MCF 10A (cell line): ENCODE data around the gene CMTM8. TPM values are rescaled to one million over a fixed set of nuclear protein-coding genes. Genes with fewer than 3 reads are reported as not detected.

ENCODE experiments used
- BruUV-seq: library from RNA; stranded (reverse); fragments of 400-500 nt; replicated peaks from 2 replicates; lab custom pipeline; 2021; lab: Mats Ljungman, UMichigan
- CTCF ChIA-PET: fragments of 300-600 bp; sonication (Branson Sonifier 250); formaldehyde crosslinking; extraction: SDS; loops from one replicate; lab custom pipeline; 2021; ENCODE audit warnings: antibody characterized with exemption, inconsistent platforms; lab: Yijun Ruan, JAX
- POLR2A ChIA-PET: fragments of 300-600, 350-650 bp; sonication (Branson Sonifier 250); formaldehyde crosslinking; extraction: SDS; loops from one replicate; lab custom pipeline; 2020; ENCODE audit warnings: antibody characterized with exemption, inconsistent platforms; lab: Yijun Ruan, JAX
- DNase-seq: peaks from one replicate; pipeline ENCODE4 v3.0.0-alpha.2; 2018; ENCODE audit not compliant: unreplicated experiment
- H3K27ac Mint-ChIP-seq: one replicate; pipeline ENCODE4 v1.8.0; 2022; ENCODE audit warnings: mild to moderate bottlenecking, low read depth, mixed read lengths; ENCODE audit not compliant: unreplicated experiment
- H3K27me3 Mint-ChIP-seq: one replicate; pipeline ENCODE4 v1.8.0; 2022; ENCODE audit warnings: mixed read lengths; ENCODE audit not compliant: insufficient read depth, unreplicated experiment
- H3K36me3 Mint-ChIP-seq: one replicate; pipeline ENCODE4 v1.8.0; 2022; ENCODE audit warnings: mild to moderate bottlenecking, moderate library complexity, mixed read lengths; ENCODE audit not compliant: insufficient read depth, unreplicated experiment
- H3K4me1 Mint-ChIP-seq: one replicate; pipeline ENCODE4 v1.8.0; 2022; ENCODE audit warnings: mixed read lengths; ENCODE audit not compliant: insufficient read depth, unreplicated experiment
- H3K4me3 Mint-ChIP-seq: one replicate; pipeline ENCODE4 v1.8.0; 2022; ENCODE audit warnings: mild to moderate bottlenecking, moderate library complexity, mixed read lengths; ENCODE audit not compliant: unreplicated experiment
- H3K9me3 Mint-ChIP-seq: one replicate; pipeline ENCODE4 v1.8.0; 2022; ENCODE audit warnings: mixed read lengths; ENCODE audit not compliant: unreplicated experiment
- intact Hi-C: fragments of 100-400 bp; cut with micrococcal nuclease; formaldehyde crosslinking; loops from 2 replicates; pipeline ENCODE4 v1.14.1; 2022
- total RNA-seq: library from RNA; stranded (reverse); gene quantifications from 2 replicates; pipeline ENCODE4 v1.2.3, GENCODE V29; 2022
- TF ChIP-seq, protein P1 (sequence below): fragments of 200-600 bp; IDR thresholded peaks from one replicate; pipeline ENCODE4 v1.8.0; 2022; ENCODE audit warnings: antibody characterized with exemption, mild to moderate bottlenecking; ENCODE audit not compliant: unreplicated experiment

Gene CMTM8
- total RNA-seq, 1 experiment from 2014 or later, result 3.8 TPM

DNA sequence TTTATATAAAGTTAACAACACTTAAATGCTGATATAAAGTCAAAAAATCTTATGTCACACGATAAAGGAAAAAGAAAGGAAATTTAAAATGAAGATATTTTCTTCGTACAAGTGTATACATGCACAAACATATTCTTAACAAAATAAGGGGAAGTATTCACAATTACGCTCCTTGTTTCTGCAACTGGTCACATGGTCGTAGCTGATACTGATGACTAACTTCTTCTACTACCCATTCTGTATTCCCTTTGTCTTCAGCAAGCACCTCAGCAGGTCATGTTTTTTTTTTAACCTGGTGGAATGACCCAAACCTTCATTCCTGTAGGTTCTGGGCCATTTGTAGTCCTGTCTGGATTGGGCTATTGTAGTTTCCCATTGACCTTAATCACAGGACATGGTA is 30.0 kb upstream of the CMTM8 start:
- Mint-ChIP-seq H3K36me3 (no peaks in the 10 kb centered on the region), H3K4me3 (no peak overlapping the region), H3K4me1 (peaks cover 4% of the 10 kb centered on the region), H3K27ac (no peak overlapping the region), H3K9me3 (no peaks in the 10 kb centered on the region), H3K27me3 (peaks cover 12% of the 10 kb centered on the region)
- POLR2A ChIA-PET, result no interaction called here
- no peak for DNase-seq
- TF ChIP-seq, protein P1, sequence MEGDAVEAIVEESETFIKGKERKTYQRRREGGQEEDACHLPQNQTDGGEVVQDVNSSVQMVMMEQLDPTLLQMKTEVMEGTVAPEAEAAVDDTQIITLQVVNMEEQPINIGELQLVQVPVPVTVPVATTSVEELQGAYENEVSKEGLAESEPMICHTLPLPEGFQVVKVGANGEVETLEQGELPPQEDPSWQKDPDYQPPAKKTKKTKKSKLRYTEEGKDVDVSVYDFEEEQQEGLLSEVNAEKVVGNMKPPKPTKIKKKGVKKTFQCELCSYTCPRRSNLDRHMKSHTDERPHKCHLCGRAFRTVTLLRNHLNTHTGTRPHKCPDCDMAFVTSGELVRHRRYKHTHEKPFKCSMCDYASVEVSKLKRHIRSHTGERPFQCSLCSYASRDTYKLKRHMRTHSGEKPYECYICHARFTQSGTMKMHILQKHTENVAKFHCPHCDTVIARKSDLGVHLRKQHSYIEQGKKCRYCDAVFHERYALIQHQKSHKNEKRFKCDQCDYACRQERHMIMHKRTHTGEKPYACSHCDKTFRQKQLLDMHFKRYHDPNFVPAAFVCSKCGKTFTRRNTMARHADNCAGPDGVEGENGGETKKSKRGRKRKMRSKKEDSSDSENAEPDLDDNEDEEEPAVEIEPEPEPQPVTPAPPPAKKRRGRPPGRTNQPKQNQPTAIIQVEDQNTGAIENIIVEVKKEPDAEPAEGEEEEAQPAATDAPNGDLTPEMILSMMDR, result no peak
- CTCF ChIA-PET, result no interaction called here
- no TSS peak for BruUV-seq
- intact Hi-C loops, result no loop called here

DNA sequence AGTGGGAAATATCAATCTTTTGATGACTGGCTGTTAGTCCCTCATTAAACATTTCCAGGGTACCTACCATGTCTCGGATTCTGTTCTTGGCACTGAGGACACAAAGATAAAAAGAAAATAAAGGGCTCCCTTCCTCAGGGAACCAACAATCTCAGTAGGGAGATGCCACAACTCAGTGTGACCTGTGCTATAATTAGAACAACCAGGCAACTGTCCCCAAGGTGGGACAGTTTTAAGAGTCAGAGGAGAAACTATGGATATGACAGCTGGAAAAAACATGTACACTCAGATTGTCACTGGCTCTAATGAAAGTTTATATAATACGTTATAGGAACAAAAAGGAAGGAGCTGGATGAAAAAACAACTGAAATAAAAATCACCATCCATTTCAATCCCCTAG is 23.3 kb upstream of the CMTM8 start:
- intact Hi-C loops, result no loop called here
- no TSS peak for BruUV-seq
- Mint-ChIP-seq H3K36me3 (no peaks in the 10 kb centered on the region), H3K4me1 (no peaks in the 10 kb centered on the region), H3K9me3 (no peaks in the 10 kb centered on the region), H3K27ac (no peak overlapping the region), H3K4me3 (no peak overlapping the region), H3K27me3 (no peaks in the 10 kb centered on the region)
- CTCF ChIA-PET, result interaction anchor here (0.5 kb wide), 1 partner anchor 71 kb away, joined by 3 read pairs; no protein-coding TSS in a partner anchor
- POLR2A ChIA-PET, result interaction anchor here (0.7 kb wide), 1 partner anchor 962 kb away, joined by 3 read pairs; no protein-coding TSS in a partner anchor
- TF ChIP-seq, protein P1, result no peak
- no peak for DNase-seq

DNA sequence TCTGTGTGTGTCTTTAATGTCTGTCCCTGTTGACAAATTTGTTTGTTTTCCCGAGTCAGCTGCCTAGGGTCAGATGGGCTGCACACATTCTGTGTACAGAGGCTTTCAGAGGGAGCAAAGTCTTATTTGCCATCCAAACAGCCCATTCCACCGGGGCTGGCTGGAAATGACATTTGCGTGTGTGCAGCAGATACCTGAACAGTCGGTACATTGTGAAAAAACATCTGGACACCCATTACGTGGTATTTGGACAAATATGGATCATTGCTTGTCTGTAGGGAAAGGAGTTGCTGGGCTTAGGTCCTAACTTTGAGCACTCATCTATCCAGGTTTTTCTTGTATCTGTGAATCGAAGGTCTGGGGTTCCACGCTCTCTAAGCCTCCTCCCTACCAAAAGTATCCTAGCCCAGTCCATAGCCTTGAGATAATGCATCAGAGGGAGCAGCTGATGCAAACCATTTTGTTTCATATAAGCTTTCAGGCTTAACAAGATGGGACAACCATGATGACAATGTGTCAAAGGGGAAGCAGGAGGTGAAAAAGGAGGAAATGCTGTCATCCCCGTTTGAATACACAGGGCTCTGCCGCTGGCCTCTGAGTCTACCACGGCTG is 22.2 kb upstream of the CMTM8 start:
- intact Hi-C loops, result no loop called here
- no peak overlapping the region for H3K4me3 Mint-ChIP-seq

DNA sequence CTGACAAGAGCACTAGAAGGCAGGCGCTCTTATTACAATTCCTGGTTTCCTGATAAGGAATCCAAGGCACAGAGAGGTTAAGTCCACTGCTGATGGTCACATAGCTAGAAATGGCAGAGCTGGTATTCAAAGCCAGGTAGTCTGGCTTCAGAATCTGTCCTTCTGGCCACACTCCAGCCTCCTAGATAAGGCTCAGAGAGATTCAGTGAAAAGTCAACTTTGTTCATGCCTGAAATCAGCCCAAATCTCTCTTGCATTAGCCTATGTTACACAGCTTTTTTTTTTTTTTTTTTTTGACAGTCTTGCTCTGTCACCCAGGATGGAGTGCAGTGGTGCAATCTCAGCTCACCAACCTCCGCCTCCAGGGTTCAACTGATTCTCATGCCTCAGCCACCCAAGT is 21.1 kb upstream of the CMTM8 start:
- intact Hi-C loops, result no loop called here
- no peaks in the 10 kb centered on the region for H3K9me3 Mint-ChIP-seq
- ChIA-PET POLR2A (interaction anchor here (0.6 kb wide), 1 partner anchor 239 kb away, joined by 3 read pairs; no protein-coding TSS in a partner anchor), CTCF (no interaction called here)
- no peaks in the 10 kb centered on the region for H3K4me1 Mint-ChIP-seq
- no TSS peak for BruUV-seq
- DNase-seq, result no peak
- no peaks in the 10 kb centered on the region for H3K36me3 Mint-ChIP-seq
- no peak overlapping the region for H3K27ac Mint-ChIP-seq
- H3K4me3 Mint-ChIP-seq, result no peak overlapping the region
- TF ChIP-seq, protein P1, result no peak
- no peaks in the 10 kb centered on the region for H3K27me3 Mint-ChIP-seq

More for the DNA sequence above, 22.2 kb upstream of the CMTM8 start:
- Mint-ChIP-seq H3K27me3 (no peaks in the 10 kb centered on the region), H3K9me3 (no peaks in the 10 kb centered on the region), H3K36me3 (no peaks in the 10 kb centered on the region), H3K4me1 (no peaks in the 10 kb centered on the region), H3K27ac (no peak overlapping the region)
- TF ChIP-seq, protein P1, result no peak
- CTCF ChIA-PET, result interaction anchor here (0.6 kb wide), 1 partner anchor 19 kb away, joined by 4 read pairs; no protein-coding TSS in a partner anchor
- no peak for DNase-seq
- POLR2A ChIA-PET, result no interaction called here
- no TSS peak for BruUV-seq
